Adrenal gland (tissue), 12 donors: ENCODE measurements around the gene PRR12. TPM values are rescaled to one million over a fixed set of nuclear protein-coding genes. Genes with fewer than 3 reads are reported as not detected.
A peak's percentile ranks its signal among the peaks of the same experiment; 100 is the strongest.

Experiments used
- DNase-seq, 7 donors: peaks; one replicate each; pipeline ENCODE4 v3.0.0-alpha.2; 2019 to 2020
- H3K27ac ChIP-seq, 5 donors: fragments of 200-600 bp; sonication (generic) in 4 of 5; 1 replicate in 3 of 5; 2 replicates in 2 of 5; pipeline versions ENCODE4 v1.5.1 to v1.8.0; 2016 to 2020; ENCODE audit warnings: mild to moderate bottlenecking in 1 of 5
- H3K27me3 ChIP-seq: fragments of 200-600 bp; 2 replicates; pipeline ENCODE4 v1.8.0; 2021
- H3K36me3 ChIP-seq, 2 donors: fragments of 200-600 bp; replicated peaks in 1 of 2; 1 replicate in 1 of 2; 2 replicates in 1 of 2; pipeline versions ENCODE4 v1.5.1 to v1.8.0; 2018 to 2022
- H3K4me1 ChIP-seq, 2 donors: fragments of 200-600 bp; replicated peaks in 1 of 2; 1 replicate in 1 of 2; 2 replicates in 1 of 2; pipeline versions ENCODE4 v1.5.1 to v1.8.0; 2018 to 2021
- H3K4me3 ChIP-seq, 4 donors: fragments of 200-600 bp; sonication (generic) in 3 of 4; one replicate each; pipeline ENCODE4 v1.5.1; 2016 to 2018
- H3K9me3 ChIP-seq, 3 donors: fragments of 200-600 bp; sonication (generic) in 1 of 3; replicated peaks in 1 of 3; 1 replicate in 2 of 3; 2 replicates in 1 of 3; pipeline versions ENCODE4 v1.5.1 to v1.8.0; 2016 to 2021
- POLR2A ChIP-seq, 2 donors: fragments of 450-650 bp; IDR thresholded peaks; one replicate each; pipeline ENCODE4 v1.6.1; 2017; ENCODE audit warnings: antibody characterized with exemption in 2 of 2, mild to moderate bottlenecking in 2 of 2, moderate library complexity in 1 of 2
- WGBS, 4 donors: extraction: QIAGEN DNeasy Blood & Tissue Kit in 2 of 4; methylation state at CpG; one replicate each; pipeline versions ENCODE4 v1.1.5 to v1.1.7; 2013 to 2017; 5-methylcytosine and 5-hydroxymethylcytosine counted together
- intact Hi-C, 2 donors: fragments of 100-400 bp; cut with DNase I; formaldehyde crosslinking; loops; one replicate each; pipeline versions ENCODE4 v1.14.1 to v1.15.0; 2022 to 2023
- polyA plus RNA-seq, 3 donors: library from polyadenylated mRNA; stranded (reverse); fragments of 200-250 nt in 2 of 3; fragments of 350-450 nt in 1 of 3; fragmentation: Illumina TruSeq in 1 of 3; extraction: RNeasy Lipid Tissue Mini Kit (QIAGEN cat#74804) in 1 of 3; gene quantifications; one replicate each; pipeline ENCODE4 v1.2.3, GENCODE V29; 2013 to 2014
- total RNA-seq, 9 donors: library from RNA; depleted of rRNA in 4 of 9; stranded (reverse); fragments of >200 nt in 4 of 9; fragments of 120-200 nt in 1 of 9; fragmentation: NEBNext Ultra II Directional in 1 of 9; extraction: Animal tissue kit (Norgen Biotek cat#: 25700) in 1 of 9; gene quantifications; one replicate each; pipeline versions ENCODE4 v1.1.0 to v1.2.4, GENCODE V29; 2013 to 2023
- TF ChIP-seq, protein P1 (sequence below), 6 experiments: fragments of 450-650 bp in 4 of 6; fragments of 200-600 bp in 2 of 6; sonication (generic) in 1 of 6; IDR thresholded peaks; 1 replicate in 5 of 6; 2 replicates in 1 of 6; pipeline versions ENCODE4 v1.5.1 to v1.8.0; 2016 to 2021; ENCODE audit warnings: antibody characterized with exemption in 6 of 6, mild to moderate bottlenecking in 2 of 6, moderate library complexity in 1 of 6
- donor health status: healthy with polysubstance abuse.
- donor health status: Bipolar disorder and iron deficiency.
- donor health status: DM: yes; HTN: yes; CAD: no.
- donor health status: DM: no; HTN: no; CAD: no.
- donor health status: DM: no; HTN: no; CAD: no.
- donor health status: DM: yes; HTN: yes; CAD: no.

Gene PRR12
- total and polyA plus RNA-seq, 12 donors, result 2.9 to 49.8 (median 16.2) TPM

DNA sequence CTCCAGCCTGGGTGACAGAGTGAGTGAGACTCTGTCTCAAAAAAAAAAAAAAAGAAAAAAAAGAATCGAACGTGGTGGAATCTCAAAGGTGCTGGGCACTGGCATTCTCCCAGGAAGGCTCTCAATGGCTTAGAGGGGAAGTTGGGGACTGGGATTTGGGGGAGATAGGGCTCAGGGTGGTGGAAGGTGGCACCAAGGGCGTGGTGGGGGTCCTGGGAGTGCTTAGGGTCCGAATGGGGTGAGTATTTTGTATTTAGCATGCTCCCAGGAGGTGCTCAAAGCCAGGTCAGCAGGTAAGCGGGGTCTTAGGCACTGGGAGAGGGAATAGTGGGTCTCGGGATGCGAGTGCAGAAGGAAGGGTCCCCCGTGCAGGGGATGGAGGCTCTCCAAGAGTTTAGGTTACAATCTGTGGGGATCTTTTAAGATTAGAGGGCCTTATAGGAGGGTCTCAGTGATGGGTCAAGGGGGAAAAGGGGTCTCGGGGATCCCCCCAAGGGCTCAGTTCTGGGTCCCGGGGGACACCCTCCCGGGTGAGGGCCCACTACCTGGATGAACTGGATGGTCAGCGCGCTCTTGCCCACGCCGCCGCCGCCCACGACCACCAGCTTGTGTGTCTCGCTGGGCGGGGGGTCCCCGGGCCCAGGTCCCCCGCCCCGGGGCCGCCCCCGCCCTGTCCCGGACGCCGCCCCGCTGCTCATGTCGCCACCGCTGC is 48.6 kb downstream of the PRR12 start:
- H3K9me3 ChIP-seq, result no peaks in the 10 kb centered on the region
- TF ChIP-seq POLR2A (IDR thresholded peaks at IDR 0.05), result no peak
- TF ChIP-seq, protein P1, sequence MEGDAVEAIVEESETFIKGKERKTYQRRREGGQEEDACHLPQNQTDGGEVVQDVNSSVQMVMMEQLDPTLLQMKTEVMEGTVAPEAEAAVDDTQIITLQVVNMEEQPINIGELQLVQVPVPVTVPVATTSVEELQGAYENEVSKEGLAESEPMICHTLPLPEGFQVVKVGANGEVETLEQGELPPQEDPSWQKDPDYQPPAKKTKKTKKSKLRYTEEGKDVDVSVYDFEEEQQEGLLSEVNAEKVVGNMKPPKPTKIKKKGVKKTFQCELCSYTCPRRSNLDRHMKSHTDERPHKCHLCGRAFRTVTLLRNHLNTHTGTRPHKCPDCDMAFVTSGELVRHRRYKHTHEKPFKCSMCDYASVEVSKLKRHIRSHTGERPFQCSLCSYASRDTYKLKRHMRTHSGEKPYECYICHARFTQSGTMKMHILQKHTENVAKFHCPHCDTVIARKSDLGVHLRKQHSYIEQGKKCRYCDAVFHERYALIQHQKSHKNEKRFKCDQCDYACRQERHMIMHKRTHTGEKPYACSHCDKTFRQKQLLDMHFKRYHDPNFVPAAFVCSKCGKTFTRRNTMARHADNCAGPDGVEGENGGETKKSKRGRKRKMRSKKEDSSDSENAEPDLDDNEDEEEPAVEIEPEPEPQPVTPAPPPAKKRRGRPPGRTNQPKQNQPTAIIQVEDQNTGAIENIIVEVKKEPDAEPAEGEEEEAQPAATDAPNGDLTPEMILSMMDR (IDR thresholded peaks at IDR 0.05), result no peak
- DNase-seq, result peak in 3 of 7 donors; percentile 54 to 69 (median 59)
- peak overlapping the region in 4 of 5 donors; percentile 78 to 99 (median 88) for H3K27ac ChIP-seq
- peak overlapping the region in 3 of 4 donors; percentile 49 to 67 (median 55) for H3K4me3 ChIP-seq
- 6 to 22% (median 15%) methylated on average over 9 to 31 of the region's 31 CpGs for WGBS, 4 donors
- H3K4me1 ChIP-seq, result peaks cover 29 to 46% of the 10 kb centered on the region in 2 donors
- H3K36me3 ChIP-seq, result no peaks in the 10 kb centered on the region
- H3K27me3 ChIP-seq, result no peaks in the 10 kb centered on the region
- intact Hi-C loops, result no loop called here

DNA sequence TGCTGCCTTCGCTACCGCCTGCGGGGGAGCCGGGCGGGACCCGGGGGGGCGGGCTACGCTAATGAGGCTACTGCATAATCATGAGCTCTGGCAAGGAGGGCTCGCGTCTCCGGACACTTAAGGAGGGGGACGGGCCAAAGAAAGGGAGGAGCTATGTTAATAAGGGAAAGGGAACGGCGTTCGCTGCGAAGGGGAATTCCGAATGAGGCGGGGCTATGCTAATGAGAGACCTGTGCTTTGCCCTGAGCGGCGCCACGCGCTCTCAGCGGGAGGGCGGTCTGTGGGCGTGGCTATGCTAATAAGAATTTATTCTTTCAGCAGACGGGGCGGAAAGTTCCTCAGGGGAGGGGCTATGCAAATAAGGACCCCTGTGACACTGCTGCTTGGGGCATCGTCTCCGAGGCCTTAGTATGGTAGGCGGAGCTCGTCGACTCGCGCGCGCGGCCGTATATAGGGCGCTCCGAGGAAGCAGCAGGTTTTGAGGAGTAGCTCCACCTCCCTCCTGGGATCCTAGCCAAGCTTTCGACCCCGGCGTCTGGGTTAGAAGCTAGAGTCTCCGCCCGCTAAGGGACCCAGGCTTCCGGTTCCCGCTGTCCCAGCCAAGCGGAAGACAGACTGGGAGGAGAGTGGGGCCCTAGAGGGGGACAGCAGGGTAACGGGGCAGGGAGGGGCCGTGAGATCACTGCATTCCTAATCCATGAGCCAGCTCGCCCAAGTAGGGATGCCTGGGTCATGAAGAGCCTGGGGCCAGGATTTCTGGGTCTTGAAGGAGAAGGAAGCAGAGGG is 49.3 kb downstream of the PRR12 start, which contains the start of gene RRAS:
Gene RRAS, minus strand, starts transcription at position 31 of the 786 bp plus-strand sequence. CDS start 45 bp downstream, outside the sequence.
- DNase-seq, result peak; percentile 99 to 100 (median 100)
- no peaks in the 10 kb centered on the region for H3K9me3 ChIP-seq
- peak within 1 kb of the TSS in 3 of 4 donors; percentile 49 to 67 (median 55) for H3K4me3 ChIP-seq
- intact Hi-C loops, result no loop called here
- H3K27me3 ChIP-seq, result no peaks in the 10 kb centered on the region
- 0 to 2% (median 0%) methylated on average over 29 to 51 of the region's 51 CpGs for WGBS, 4 donors
- peaks cover 29 to 48% of the 10 kb centered on the region in 2 donors for H3K4me1 ChIP-seq
- H3K27ac ChIP-seq, result peak within 1 kb of the TSS; percentile 93 to 100 (median 97)
- H3K36me3 ChIP-seq, result peaks cover 0 to 6% of the 10 kb centered on the region in 2 donors
- peak; percentile 78 to 96 for TF ChIP-seq POLR2A (IDR thresholded peaks at IDR 0.05)
- TF ChIP-seq, protein P1 (IDR thresholded peaks at IDR 0.05), result no peak

DNA sequence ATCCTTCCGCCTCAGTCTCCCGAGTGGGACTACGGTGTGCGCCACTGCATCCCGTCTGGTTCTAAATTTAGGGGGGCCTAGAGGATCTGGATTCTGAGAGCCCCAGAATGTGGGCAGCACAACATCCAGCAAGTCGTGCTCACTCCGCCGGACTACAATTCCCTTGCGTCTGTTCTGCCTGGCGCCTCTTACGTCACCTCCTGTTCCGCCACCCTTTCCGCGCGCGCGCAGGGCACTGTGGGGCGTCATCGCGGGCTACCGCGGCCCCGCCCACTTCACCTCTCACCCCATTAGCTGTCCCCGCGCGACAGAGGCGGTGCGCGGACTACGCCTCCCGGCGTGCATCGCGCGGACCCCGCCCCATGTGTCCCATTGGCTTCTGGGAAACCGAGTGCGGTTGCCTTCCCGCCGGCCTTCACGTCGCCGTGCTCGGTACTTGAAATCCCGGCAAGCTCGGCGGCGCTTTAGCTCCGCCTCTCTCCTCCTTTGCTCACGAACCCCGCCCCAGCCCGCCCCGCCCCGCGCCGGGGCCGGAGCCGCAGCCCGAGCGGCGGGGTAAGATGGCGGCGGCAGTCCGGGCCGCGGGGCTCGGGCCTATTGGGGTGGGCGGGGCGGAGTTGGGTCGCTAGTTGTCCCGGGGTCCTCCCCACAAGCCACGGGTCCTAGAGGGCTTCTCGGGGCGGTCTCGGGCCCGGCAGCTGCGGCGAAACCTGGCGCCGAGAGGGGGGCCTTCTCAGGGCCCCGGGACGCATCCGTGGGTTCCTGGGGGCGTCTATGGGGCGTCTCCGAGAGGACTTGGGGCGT is 50.9 kb downstream of the PRR12 start, which contains the start of gene SCAF1:
Gene SCAF1, plus strand, starts transcription at position 522 of the 804 bp plus-strand sequence. CDS start 2,818 bp downstream, outside the sequence.
- H3K27ac ChIP-seq, result peak within 1 kb of the TSS; percentile 93 to 100 (median 97)
- TF ChIP-seq, protein P1 (IDR thresholded peaks at IDR 0.05), result no peak
- TF ChIP-seq POLR2A (IDR thresholded peaks at IDR 0.05), result peak; percentile 84 to 97
- intact Hi-C loops, result no loop called here
- H3K36me3 ChIP-seq, result peaks cover 0 to 16% of the 10 kb centered on the region in 2 donors
- H3K27me3 ChIP-seq, result no peaks in the 10 kb centered on the region
- peaks cover 29 to 50% of the 10 kb centered on the region in 2 donors for H3K4me1 ChIP-seq
- DNase-seq, result peak; percentile 99 to 100 (median 99)
- WGBS, 4 donors, result 0 to 3% (median 0%) methylated on average over 15 to 87 of the region's 87 CpGs
- no peaks in the 10 kb centered on the region for H3K9me3 ChIP-seq
- peak within 1 kb of the TSS; percentile 37 to 93 (median 72) for H3K4me3 ChIP-seq
